Right lobe of liver (tissue), 6 donors: ENCODE measurements around the gene ESRRB. TPM values are rescaled to one million over a fixed set of nuclear protein-coding genes. Genes with fewer than 3 reads are reported as not detected.

ENCODE experiments used
- ATAC-seq, 4 donors: fragments of 200-7000 bp; cut with Tn5 transposase; one replicate each; pipeline ENCODE4 v1.9.1; 2020; ENCODE audit warnings: mild to moderate bottlenecking in 4 of 4, moderate library complexity in 4 of 4
- DNase-seq, 3 donors: peaks; one replicate each; pipeline ENCODE4 v3.0.0-alpha.2; 2020
- H3K27ac ChIP-seq, 3 donors: fragments of 200-600 bp; one replicate each; pipeline ENCODE4 v1.8.0; 2022
- H3K27me3 ChIP-seq, 2 donors: fragments of 200-600 bp; one replicate each; pipeline ENCODE4 v1.8.0; 2022
- H3K36me3 ChIP-seq, 4 donors: fragments of 200-600 bp; sonication (generic) in 1 of 4; one replicate each; pipeline versions ENCODE4 v1.5.1 to v1.8.0; 2017 to 2022; ENCODE audit warnings: control low read depth in 1 of 4
- H3K4me1 ChIP-seq, 4 donors: fragments of 200-600 bp; sonication (generic) in 1 of 4; one replicate each; pipeline versions ENCODE4 v1.5.1 to v1.8.0; 2017 to 2022; ENCODE audit warnings: control low read depth in 1 of 4
- H3K4me3 ChIP-seq, 3 donors: fragments of 200-600 bp; one replicate each; pipeline ENCODE4 v1.8.0; 2022
- H3K9me3 ChIP-seq, 4 donors: fragments of 200-600 bp; sonication (generic) in 1 of 4; one replicate each; pipeline versions ENCODE4 v1.5.1 to v1.8.0; 2017 to 2022; ENCODE audit warnings: control low read depth in 1 of 4
- POLR2A ChIP-seq: fragments of 450-650 bp; IDR thresholded peaks from one replicate; pipeline ENCODE4 v1.6.1; 2017; ENCODE audit warnings: antibody characterized with exemption, mild to moderate bottlenecking
- WGBS: methylation state at CpG from one replicate; pipeline ENCODE4 v1.1.6; 2018; ENCODE audit warnings: low coverage, low lambda C conversion rate; ENCODE audit not compliant: insufficient coverage; ENCODE audit errors: missing lambda C conversion rate; 5-methylcytosine and 5-hydroxymethylcytosine counted together
- intact Hi-C, 2 donors: fragments of 100-400 bp; cut with DNase I; formaldehyde crosslinking; loops; one replicate each; pipeline versions ENCODE4 v1.11.2 to v1.14.1; 2022
- total RNA-seq, 6 experiments: library from RNA; depleted of rRNA in 2 of 6; stranded (reverse); fragments of >200 nt in 2 of 6; fragmentation: NEBNext Ultra II Directional in 3 of 6; extraction: Animal tissue kit (Norgen Biotek cat#: 25700) in 3 of 6; gene quantifications; one replicate each; pipeline versions ENCODE4 v1.1.0 to v1.2.4, GENCODE V29; 2016 to 2023
- TF ChIP-seq, protein P1 (sequence below), 4 donors: fragments of 200-600 bp in 3 of 4; fragments of 450-650 bp in 1 of 4; IDR thresholded peaks; one replicate each; pipeline versions ENCODE4 v1.5.1 to v1.8.0; 2016 to 2022; ENCODE audit warnings: antibody characterized with exemption in 4 of 4, mild to moderate bottlenecking in 2 of 4
- donor health status: DM: no; HTN: yes; CAD: no.
- donor health status: DM: no; HTN: no; CAD: no.
- donor health status: DM: no; HTN: no; CAD: no.
- donor health status: DM: no; HTN: yes; CAD: no.
- donor health status: DM: no; HTN: yes; CAD: no.

The ESRRB gene
- total RNA-seq, 6 experiments from 2014 or later: 0.16 to 0.26 (median 0.17) TPM; not detected in 3

DNA sequence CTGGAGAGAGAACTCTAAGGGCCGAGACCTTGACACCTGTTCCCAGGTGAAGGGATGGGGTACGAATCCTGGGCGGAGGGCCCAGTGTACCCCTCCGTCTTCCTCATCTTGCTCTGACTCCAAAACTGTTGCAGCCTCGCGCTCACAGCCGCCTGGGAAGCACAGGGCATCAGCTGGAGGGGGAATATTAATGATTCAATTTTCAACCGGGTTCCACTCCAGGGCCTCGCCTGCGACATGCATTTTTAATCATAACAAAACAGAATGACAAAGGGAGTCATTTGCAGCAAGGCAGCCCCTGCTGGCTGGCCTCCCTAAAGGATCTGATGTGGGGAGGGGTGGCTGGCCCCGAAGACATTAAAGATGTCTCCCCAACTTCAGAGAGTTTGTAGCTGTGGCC lies 41.6 kb upstream of the ESRRB start:
- Histone ChIP-seq H3K27me3 (no peaks in the 10 kb centered on the region), H3K9me3 (no peaks in the 10 kb centered on the region), H3K27ac (no peak overlapping the region), H3K4me3 (no peak overlapping the region), H3K4me1 (peaks cover 0 to 9% (median 0%) of the 10 kb centered on the region in 4 donors), H3K36me3 (no peaks in the 10 kb centered on the region)
- no peak for ATAC-seq
- intact Hi-C loops: no loop called here
- TF ChIP-seq, protein P1, sequence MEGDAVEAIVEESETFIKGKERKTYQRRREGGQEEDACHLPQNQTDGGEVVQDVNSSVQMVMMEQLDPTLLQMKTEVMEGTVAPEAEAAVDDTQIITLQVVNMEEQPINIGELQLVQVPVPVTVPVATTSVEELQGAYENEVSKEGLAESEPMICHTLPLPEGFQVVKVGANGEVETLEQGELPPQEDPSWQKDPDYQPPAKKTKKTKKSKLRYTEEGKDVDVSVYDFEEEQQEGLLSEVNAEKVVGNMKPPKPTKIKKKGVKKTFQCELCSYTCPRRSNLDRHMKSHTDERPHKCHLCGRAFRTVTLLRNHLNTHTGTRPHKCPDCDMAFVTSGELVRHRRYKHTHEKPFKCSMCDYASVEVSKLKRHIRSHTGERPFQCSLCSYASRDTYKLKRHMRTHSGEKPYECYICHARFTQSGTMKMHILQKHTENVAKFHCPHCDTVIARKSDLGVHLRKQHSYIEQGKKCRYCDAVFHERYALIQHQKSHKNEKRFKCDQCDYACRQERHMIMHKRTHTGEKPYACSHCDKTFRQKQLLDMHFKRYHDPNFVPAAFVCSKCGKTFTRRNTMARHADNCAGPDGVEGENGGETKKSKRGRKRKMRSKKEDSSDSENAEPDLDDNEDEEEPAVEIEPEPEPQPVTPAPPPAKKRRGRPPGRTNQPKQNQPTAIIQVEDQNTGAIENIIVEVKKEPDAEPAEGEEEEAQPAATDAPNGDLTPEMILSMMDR (IDR thresholded peaks at IDR 0.05): no peak
- no peak for TF ChIP-seq POLR2A
- WGBS: 76% methylated on average over 4 of the region's 11 CpGs
- DNase-seq: no peak

DNA sequence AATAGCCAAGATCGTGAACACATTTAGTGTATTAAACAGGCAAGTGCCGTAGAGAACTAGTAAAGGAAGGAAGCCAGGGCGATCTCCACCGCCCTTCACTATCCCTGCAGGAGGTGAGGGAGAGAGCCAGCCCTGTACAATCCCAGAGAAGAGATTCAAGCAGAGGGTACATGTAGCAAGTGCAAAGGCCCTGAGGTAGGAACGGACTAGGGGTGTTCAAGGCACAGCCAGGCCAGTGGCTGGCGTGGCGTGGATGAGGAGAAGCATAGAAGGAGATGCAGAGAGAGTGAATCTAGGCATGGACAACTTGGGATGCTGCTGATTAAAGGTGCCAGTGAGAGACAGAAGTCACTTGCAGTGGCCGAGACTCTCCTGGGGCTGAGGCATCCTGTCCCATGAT lies 39.1 kb upstream of the ESRRB start:
- WGBS: 92% methylated on average over 5 of the region's 8 CpGs
- Histone ChIP-seq H3K27me3 (no peaks in the 10 kb centered on the region), H3K36me3 (no peaks in the 10 kb centered on the region), H3K27ac (no peak overlapping the region), H3K9me3 (no peaks in the 10 kb centered on the region), H3K4me3 (no peak overlapping the region), H3K4me1 (no peaks in the 10 kb centered on the region)
- intact Hi-C loops: no loop called here
- no peak for ATAC-seq
- TF ChIP-seq POLR2A: no peak
- TF ChIP-seq, protein P1 (IDR thresholded peaks at IDR 0.05): no peak
- DNase-seq: no peak

DNA sequence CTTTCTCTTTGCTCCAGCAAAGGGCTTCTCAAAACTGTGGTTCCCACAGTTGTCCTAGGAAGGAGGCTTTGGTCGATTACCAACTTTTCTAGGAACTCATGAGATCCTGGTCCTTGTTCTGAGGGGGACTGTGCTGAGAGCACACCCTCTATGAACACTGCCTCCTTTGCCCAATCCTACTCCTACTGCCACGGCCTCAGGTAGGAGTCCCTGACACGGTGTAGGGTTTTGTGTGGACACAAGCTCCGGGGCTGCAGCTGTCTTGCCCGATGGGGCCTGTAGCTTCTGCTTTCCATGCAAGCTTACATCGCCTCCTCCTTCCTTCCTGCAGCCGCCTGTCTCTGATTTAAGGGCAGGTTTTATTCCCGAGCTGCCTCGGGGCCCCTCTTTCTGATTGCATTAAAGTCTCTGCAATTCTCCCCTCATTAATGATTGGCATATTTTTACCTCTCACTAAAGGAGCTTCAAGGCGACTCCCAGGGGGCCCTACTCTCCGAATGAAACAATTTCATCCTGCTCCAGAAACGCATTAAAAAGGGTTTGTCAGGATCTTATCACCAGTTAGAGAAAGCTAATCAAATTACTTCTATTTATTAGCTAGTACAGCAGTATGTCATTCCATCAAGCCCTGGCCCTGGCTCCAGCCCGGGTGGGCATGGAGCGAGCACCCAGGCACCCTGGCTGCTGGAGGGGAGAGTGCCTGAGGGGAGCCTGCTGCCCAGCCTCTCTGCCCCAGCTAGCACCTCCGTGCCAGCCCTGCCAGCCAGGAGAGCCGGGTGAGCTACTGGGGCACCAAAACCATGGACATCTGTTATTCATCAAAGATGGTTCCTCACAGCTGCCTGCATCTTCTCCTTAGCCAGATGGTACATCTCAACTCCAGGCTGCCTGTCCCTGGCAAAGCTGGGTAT lies 38.0 kb upstream of the ESRRB start:
- DNase-seq (no peak), ATAC-seq (no peak)
- TF ChIP-seq, protein P1 (IDR thresholded peaks at IDR 0.05): no peak
- TF ChIP-seq POLR2A: no peak
- Histone ChIP-seq H3K27me3 (no peaks in the 10 kb centered on the region), H3K9me3 (no peaks in the 10 kb centered on the region), H3K36me3 (no peaks in the 10 kb centered on the region), H3K27ac (no peak overlapping the region), H3K4me1 (no peaks in the 10 kb centered on the region), H3K4me3 (no peak overlapping the region)
- 53% methylated on average over 13 of the region's 16 CpGs for WGBS
- intact Hi-C loops: no loop called here

DNA sequence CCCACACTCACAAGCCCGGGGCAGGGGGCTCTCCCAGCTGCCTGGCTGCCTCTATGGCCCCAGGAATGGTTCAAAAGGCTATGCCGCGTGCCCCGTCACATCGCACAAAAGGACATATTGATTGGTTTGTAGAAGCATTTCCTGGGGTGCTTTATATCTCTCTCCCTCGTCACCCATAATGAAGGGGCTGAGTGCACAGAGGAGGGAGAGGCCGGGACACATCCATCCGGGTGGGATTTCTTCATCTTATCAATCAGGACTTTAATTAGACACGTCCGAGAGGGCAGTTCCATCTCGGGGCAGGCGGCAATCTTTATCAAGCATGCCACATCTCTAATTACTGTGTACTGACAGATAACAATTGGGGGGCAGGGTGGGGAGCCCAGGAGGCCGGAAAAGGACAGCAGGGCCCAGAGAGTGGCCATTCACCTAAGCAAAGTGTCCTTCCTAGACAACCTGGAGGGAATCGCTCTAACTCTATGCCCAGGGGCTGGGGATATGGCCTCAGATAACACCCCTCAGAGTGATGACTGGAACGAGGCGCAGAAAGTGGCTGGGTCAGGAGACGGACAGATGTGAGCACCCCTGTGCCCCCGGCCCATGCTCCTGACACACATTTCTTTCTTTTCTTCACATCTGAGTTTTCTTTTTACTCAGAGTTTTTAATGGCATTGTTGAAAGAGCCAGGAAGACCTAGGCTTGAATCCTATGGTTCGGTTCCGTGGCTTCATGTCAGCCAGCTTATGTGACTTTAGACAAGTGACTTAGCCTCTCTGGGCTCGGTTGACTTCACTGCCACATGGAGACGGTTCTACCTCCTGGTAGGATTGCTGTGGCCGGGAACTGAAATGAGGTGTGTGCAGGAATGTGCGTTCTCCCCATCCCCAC lies 36.0 kb upstream of the ESRRB start:
- no peak for ATAC-seq
- Histone ChIP-seq H3K4me1 (no peaks in the 10 kb centered on the region), H3K27ac (no peak overlapping the region), H3K4me3 (no peak overlapping the region), H3K9me3 (no peaks in the 10 kb centered on the region), H3K36me3 (no peaks in the 10 kb centered on the region), H3K27me3 (no peaks in the 10 kb centered on the region)
- intact Hi-C loops: no loop called here
- no peak for DNase-seq
- TF ChIP-seq, protein P1 (IDR thresholded peaks at IDR 0.05): no peak
- no peak for TF ChIP-seq POLR2A
- 70% methylated on average over 13 of the region's 24 CpGs for WGBS
